ENCODE measurements around the gene BRF1.
A peak's percentile ranks its signal among the peaks of the same experiment; 100 is the strongest.

Gene BRF1

GRCh38 chr14:105196265-105196960, 104.4 kb downstream of the BRF1 start:
- DNase-seq (ENCODE audit: low read depth in 3 of 3) = no peak

- DNase-seq (ENCODE audit: low read depth in 3 of 3) = no peak
Observed at GRCh38 chr14:105195522-105196264, 105.1 kb downstream of the BRF1 start.

GRCh38 chr14:105195051-105195450, 105.8 kb downstream of the BRF1 start:
- no peak for DNase-seq (ENCODE audit: low read depth in 3 of 3)

GRCh38 chr14:105193916-105194782, 106.7 kb downstream of the BRF1 start:
- DNase-seq (ENCODE audit: low read depth in 3 of 3) = peak in 1 of 3 experiments; percentile 48

- DNase-seq (ENCODE audit: low read depth in 3 of 3) = peak in 1 of 3 experiments; percentile 38
Observed at GRCh38 chr14:105192866-105193731, 107.7 kb downstream of the BRF1 start.

- no peak for DNase-seq (ENCODE audit: low read depth in 3 of 3)
Observed at GRCh38 chr14:105187935-105188524, 112.8 kb downstream of the BRF1 start.

- no peak for DNase-seq (ENCODE audit: low read depth in 3 of 3)
Observed at GRCh38 chr14:105187116-105187515, 113.7 kb downstream of the BRF1 start.

GRCh38 chr14:105185973-105186372, 114.8 kb downstream of the BRF1 start:
- DNase-seq (ENCODE audit: low read depth in 3 of 3) = no peak

- no peak for DNase-seq (ENCODE audit: low read depth in 3 of 3)
Observed at GRCh38 chr14:105185001-105185400, 115.8 kb downstream of the BRF1 start.

GRCh38 chr14:105184461-105184860, 116.3 kb downstream of the BRF1 start:
- DNase-seq (ENCODE audit: low read depth in 3 of 3) = no peak

GRCh38 chr14:105182296-105183020, 118.3 kb downstream of the BRF1 start:
- DNase-seq (ENCODE audit: low read depth in 3 of 3) = no peak

GRCh38 chr14:105181549-105182295, 119.1 kb downstream of the BRF1 start:
- no peak for DNase-seq (ENCODE audit: low read depth in 3 of 3)

GRCh38 chr14:105180592-105181548, 119.9 kb downstream of the BRF1 start, which contains the start of gene NUDT14:
Gene NUDT14, minus strand, starts transcription at chr14:105181312. Its CDS starts 103 bp downstream, at chr14:105181209.
- peak; percentile 66 to 83 (median 74) for DNase-seq (ENCODE audit: low read depth in 3 of 3)

GRCh38 chr14:105179191-105179590, 121.6 kb downstream of the BRF1 start:
- no peak for DNase-seq (ENCODE audit: low read depth in 3 of 3)

GRCh38 chr14:105178868-105179140, 122.0 kb downstream of the BRF1 start:
- DNase-seq (ENCODE audit: low read depth in 3 of 3) = no peak

- no peak for DNase-seq (ENCODE audit: low read depth in 3 of 3)
Observed at GRCh38 chr14:105178069-105178867, 122.5 kb downstream of the BRF1 start.

- DNase-seq (ENCODE audit: low read depth in 3 of 3) = no peak
Observed at GRCh38 chr14:105177082-105177481, 123.7 kb downstream of the BRF1 start.

GRCh38 chr14:105176513-105176912, 124.3 kb downstream of the BRF1 start:
- DNase-seq (ENCODE audit: low read depth in 3 of 3) = no peak

Data from stimulated activated CD4-positive, alpha-beta T cell treated with anti-CD3 and anti-CD28 coated beads, TNF-alpha, amount 100 ng/mL, for 24 hours (primary cell).